GM23338 (cell line): ENCODE results near the gene MPC2. TPM values are rescaled to one million over a fixed set of nuclear protein-coding genes. Genes with fewer than 3 reads are reported as not detected.
"Not testable (repeated sequence)": the region's sequence is repeated elsewhere in the genome, so short reads cannot be mapped to it uniquely, and the experiment has no call there.

Source experiments
- ATAC-seq: fragments of 200-7000 bp; cut with Tn5 transposase; 3 replicates; pipeline ENCODE4 v1.9.1; 2020
- DNase-seq: peaks from one replicate; pipeline ENCODE4 v3.0.0-alpha.2; 2015; ENCODE audit warnings: low spot score
- H2AFZ ChIP-seq: fragments of 200-600 bp; sonication (generic); 2 replicates; pipeline ENCODE4 v1.8.0; 2016; ENCODE audit warnings: antibody characterized with exemption, mild to moderate bottlenecking, moderate library complexity
- H3F3A ChIP-seq: fragments of 200-600 bp; sonication (generic); replicated peaks from 2 replicates; pipeline ENCODE4 v1.8.0; 2017; ENCODE audit warnings: antibody characterized with exemption, mixed run types, low read depth
- H3K27ac ChIP-seq: fragments of 200-600 bp; sonication (generic); 2 replicates; pipeline ENCODE4 v1.6.1; 2016; ENCODE audit warnings: low read depth
- H3K27me3 ChIP-seq: fragments of 200-600 bp; sonication (generic); 2 replicates; pipeline ENCODE4 v1.8.0; 2016; ENCODE audit warnings: mild to moderate bottlenecking, mixed run types, moderate library complexity; ENCODE audit not compliant: insufficient read depth
- H3K36me3 ChIP-seq: fragments of 200-600 bp; sonication (generic); 2 replicates; pipeline ENCODE4 v1.8.0; 2016; ENCODE audit warnings: mild to moderate bottlenecking; ENCODE audit not compliant: insufficient read depth
- H3K4me1 ChIP-seq: fragments of 200-600 bp; sonication (generic); 2 replicates; pipeline ENCODE4 v1.8.0; 2016; ENCODE audit warnings: mild to moderate bottlenecking, moderate library complexity; ENCODE audit not compliant: insufficient read depth
- H3K4me2 ChIP-seq: fragments of 200-600 bp; sonication (generic); 2 replicates; pipeline ENCODE4 v1.7.1; 2017; ENCODE audit warnings: mixed run types
- H3K4me3 ChIP-seq: fragments of 200-600 bp; sonication (generic); 2 replicates; pipeline ENCODE4 v1.6.1; 2016; ENCODE audit warnings: mixed run types
- H3K79me2 ChIP-seq: fragments of 200-600 bp; sonication (generic); replicated peaks from 2 replicates; pipeline ENCODE4 v1.8.0; 2017; ENCODE audit warnings: mild to moderate bottlenecking; ENCODE audit not compliant: insufficient read depth
- H3K9me2 ChIP-seq: fragments of 200-600 bp; sonication (generic); 2 replicates; pipeline ENCODE4 v1.8.0; 2017; ENCODE audit not compliant: insufficient read depth
- H4K20me1 ChIP-seq: fragments of 200-600 bp; sonication (generic); replicated peaks from 2 replicates; pipeline ENCODE4 v1.8.0; 2017; ENCODE audit warnings: mild to moderate bottlenecking; ENCODE audit not compliant: insufficient read depth
- H3K27ac Mint-ChIP-seq: 2 replicates; pipeline ENCODE4 v1.8.0; 2020; ENCODE audit warnings: inconsistent platforms, mild to moderate bottlenecking, moderate library complexity, mixed read lengths
- H3K27me3 Mint-ChIP-seq: 3 replicates; pipeline ENCODE4 v1.8.0; 2022; ENCODE audit warnings: low read depth, mild to moderate bottlenecking, moderate library complexity, mixed read lengths, inconsistent platforms; ENCODE audit not compliant: insufficient read depth, poor library complexity
- H3K36me3 Mint-ChIP-seq: 3 replicates; pipeline ENCODE4 v1.8.0; 2021; ENCODE audit warnings: low read depth, mild to moderate bottlenecking, inconsistent platforms, moderate library complexity, mixed read lengths
- H3K4me1 Mint-ChIP-seq: 3 replicates; pipeline ENCODE4 v1.8.0; 2020; ENCODE audit warnings: mild to moderate bottlenecking, inconsistent platforms, mixed read lengths
- H3K4me3 Mint-ChIP-seq: 3 replicates; pipeline ENCODE4 v1.8.0; 2021; ENCODE audit warnings: moderate library complexity, mild to moderate bottlenecking, inconsistent platforms, mixed read lengths
- H3K9me3 Mint-ChIP-seq: 3 replicates; pipeline ENCODE4 v1.8.0; 2020; ENCODE audit warnings: moderate library complexity, mild to moderate bottlenecking, inconsistent platforms, mixed read lengths
- CREB1 ChIP-seq: fragments of 250-450 bp; sonication (Bioruptor Pico); IDR thresholded peaks from 2 replicates; pipeline ENCODE4 v1.5.0; 2020; ENCODE audit warnings: low read depth, mild to moderate bottlenecking, moderate library complexity
- CTCF ChIP-seq, 2 experiments: fragments of 200-600 bp in 1 of 2; sonication (generic) in 1 of 2; conservative IDR thresholded peaks; 2 replicates each; pipeline versions ENCODE4 v1.5.1 to v1.6.1; 2016 to 2017; ENCODE audit warnings: antibody characterized with exemption in 2 of 2, low read depth in 2 of 2, mild to moderate bottlenecking in 2 of 2, moderate library complexity in 1 of 2
- EZH2 ChIP-seq: fragments of 200-600 bp; sonication (generic); IDR thresholded peaks from one replicate; pipeline ENCODE4 v1.8.0; 2017; ENCODE audit warnings: antibody characterized with exemption, mild to moderate bottlenecking, low read depth; ENCODE audit not compliant: unreplicated experiment
- EZH2phosphoT487 ChIP-seq: fragments of 200-600 bp; sonication (generic); IDR thresholded peaks from one replicate; pipeline ENCODE4 v1.8.1; 2018; ENCODE audit warnings: antibody characterized with exemption; ENCODE audit not compliant: unreplicated experiment
- JUNB ChIP-seq: IDR thresholded peaks from one replicate; pipeline ENCODE4 v1.6.1; 2016; ENCODE audit warnings: antibody characterized with exemption; ENCODE audit not compliant: unreplicated experiment
- POLR2AphosphoS5 ChIP-seq: IDR thresholded peaks from 2 replicates; pipeline ENCODE4 v1.6.1; 2016; ENCODE audit warnings: antibody characterized with exemption, low read depth
- ZNF114 ChIP-seq: fragments of 250-450 bp; sonication (Bioruptor Pico); IDR thresholded peaks from 2 replicates; pipeline ENCODE4 v1.5.0; 2020; ENCODE audit warnings: mild to moderate bottlenecking, moderate library complexity
- ZNF462 ChIP-seq: fragments of 250-450 bp; sonication (Bioruptor Pico); IDR thresholded peaks from 2 replicates; pipeline ENCODE4 v1.5.0; 2020; ENCODE audit warnings: mild to moderate bottlenecking, moderate library complexity
- polyA plus RNA-seq: library from polyadenylated mRNA; unstranded; fragments of >200 nt; fragmentation: Nextera tagmentation; extraction: Ambion mirVana; gene quantifications from 2 replicates; pipeline ENCODE4 v1.2.1, GENCODE V29; 2016
- total RNA-seq: library from RNA; depleted of rRNA; stranded (reverse); fragments of >200 nt; shearing (Covaris generic); gene quantifications from 2 replicates; pipeline ENCODE4 v1.2.3, GENCODE V29; 2014
- TF ChIP-seq, protein P1 (sequence below): IDR thresholded peaks from one replicate; pipeline ENCODE4 v1.6.1; 2018; ENCODE audit warnings: antibody characterized with exemption; ENCODE audit not compliant: unreplicated experiment
- TF ChIP-seq, protein P2 (sequence below): IDR thresholded peaks from 2 replicates; pipeline ENCODE4 v1.6.1; 2016; ENCODE audit warnings: antibody characterized with exemption

Gene MPC2
- total and polyA plus RNA-seq, 2 experiments from 2014 or later: 21.6 to 76.9 TPM

- not testable (repeated sequence) for H3K4me3 ChIP-seq, H3K36me3 Mint-ChIP-seq, H3K9me2 ChIP-seq, H3K27ac Mint-ChIP-seq, H3K27ac ChIP-seq, H3K27me3 Mint-ChIP-seq, H3K4me2 ChIP-seq, H2AFZ ChIP-seq, H3K9me3 Mint-ChIP-seq, H4K20me1 ChIP-seq, H3K36me3 ChIP-seq, ATAC-seq, H3K4me1 ChIP-seq, H3K4me1 Mint-ChIP-seq, H3K4me3 Mint-ChIP-seq, DNase-seq, H3F3A ChIP-seq, H3K27me3 ChIP-seq, H3K79me2 ChIP-seq
Measured at GRCh38 chr1:167887187-167887586, 49.7 kb downstream of the MPC2 start.

DNA sequence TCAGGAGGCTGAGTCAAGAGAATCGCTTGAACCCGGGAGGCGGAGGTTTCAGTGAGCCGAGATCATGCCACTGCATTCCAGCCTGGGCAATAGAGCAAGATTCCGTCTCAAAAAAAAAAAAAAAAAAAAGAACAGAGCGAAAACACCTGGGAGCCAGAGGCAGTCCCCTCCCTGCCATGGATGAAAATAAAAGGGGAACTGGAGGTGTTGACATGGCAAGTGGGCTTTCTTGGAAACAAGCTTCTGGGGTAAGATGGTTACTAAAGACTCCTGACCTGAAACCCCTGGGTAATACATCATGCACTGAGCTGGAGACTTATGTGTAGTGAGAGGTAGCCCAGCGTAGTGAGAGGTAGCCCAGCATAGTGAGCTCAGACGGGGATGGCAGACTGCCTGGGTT, 54.5 kb downstream of the MPC2 start:
- no peaks in the 10 kb centered on the region for H3F3A ChIP-seq
- TF ChIP-seq POLR2AphosphoS5: no peak
- TF ChIP-seq, protein P1, sequence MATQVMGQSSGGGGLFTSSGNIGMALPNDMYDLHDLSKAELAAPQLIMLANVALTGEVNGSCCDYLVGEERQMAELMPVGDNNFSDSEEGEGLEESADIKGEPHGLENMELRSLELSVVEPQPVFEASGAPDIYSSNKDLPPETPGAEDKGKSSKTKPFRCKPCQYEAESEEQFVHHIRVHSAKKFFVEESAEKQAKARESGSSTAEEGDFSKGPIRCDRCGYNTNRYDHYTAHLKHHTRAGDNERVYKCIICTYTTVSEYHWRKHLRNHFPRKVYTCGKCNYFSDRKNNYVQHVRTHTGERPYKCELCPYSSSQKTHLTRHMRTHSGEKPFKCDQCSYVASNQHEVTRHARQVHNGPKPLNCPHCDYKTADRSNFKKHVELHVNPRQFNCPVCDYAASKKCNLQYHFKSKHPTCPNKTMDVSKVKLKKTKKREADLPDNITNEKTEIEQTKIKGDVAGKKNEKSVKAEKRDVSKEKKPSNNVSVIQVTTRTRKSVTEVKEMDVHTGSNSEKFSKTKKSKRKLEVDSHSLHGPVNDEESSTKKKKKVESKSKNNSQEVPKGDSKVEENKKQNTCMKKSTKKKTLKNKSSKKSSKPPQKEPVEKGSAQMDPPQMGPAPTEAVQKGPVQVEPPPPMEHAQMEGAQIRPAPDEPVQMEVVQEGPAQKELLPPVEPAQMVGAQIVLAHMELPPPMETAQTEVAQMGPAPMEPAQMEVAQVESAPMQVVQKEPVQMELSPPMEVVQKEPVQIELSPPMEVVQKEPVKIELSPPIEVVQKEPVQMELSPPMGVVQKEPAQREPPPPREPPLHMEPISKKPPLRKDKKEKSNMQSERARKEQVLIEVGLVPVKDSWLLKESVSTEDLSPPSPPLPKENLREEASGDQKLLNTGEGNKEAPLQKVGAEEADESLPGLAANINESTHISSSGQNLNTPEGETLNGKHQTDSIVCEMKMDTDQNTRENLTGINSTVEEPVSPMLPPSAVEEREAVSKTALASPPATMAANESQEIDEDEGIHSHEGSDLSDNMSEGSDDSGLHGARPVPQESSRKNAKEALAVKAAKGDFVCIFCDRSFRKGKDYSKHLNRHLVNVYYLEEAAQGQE: no peak
- TF ChIP-seq, protein P2, sequence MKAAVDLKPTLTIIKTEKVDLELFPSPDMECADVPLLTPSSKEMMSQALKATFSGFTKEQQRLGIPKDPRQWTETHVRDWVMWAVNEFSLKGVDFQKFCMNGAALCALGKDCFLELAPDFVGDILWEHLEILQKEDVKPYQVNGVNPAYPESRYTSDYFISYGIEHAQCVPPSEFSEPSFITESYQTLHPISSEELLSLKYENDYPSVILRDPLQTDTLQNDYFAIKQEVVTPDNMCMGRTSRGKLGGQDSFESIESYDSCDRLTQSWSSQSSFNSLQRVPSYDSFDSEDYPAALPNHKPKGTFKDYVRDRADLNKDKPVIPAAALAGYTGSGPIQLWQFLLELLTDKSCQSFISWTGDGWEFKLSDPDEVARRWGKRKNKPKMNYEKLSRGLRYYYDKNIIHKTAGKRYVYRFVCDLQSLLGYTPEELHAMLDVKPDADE: no peak
- TF ChIP-seq ZNF462: no peak
- no peak for TF ChIP-seq EZH2
- no peak for TF ChIP-seq JUNB
- TF ChIP-seq EZH2phosphoT487: no peak
- TF ChIP-seq CREB1: no peak
- no peak for TF ChIP-seq ZNF114 (CRISPR knock-in tag)
- TF ChIP-seq CTCF (conservative IDR thresholded peaks at IDR 0.05; ENCODE audit: low read depth in 2 of 2): no peak
- no peak overlapping the region for H2AFZ ChIP-seq
- H3K27me3 ChIP-seq: no peaks in the 10 kb centered on the region
- H3K27ac Mint-ChIP-seq: no peak overlapping the region
- H3K9me2 ChIP-seq: peaks cover 2% of the 10 kb centered on the region; the same call in 1 of the 2 replicates
- H3K9me3 Mint-ChIP-seq: peaks cover 6% of the 10 kb centered on the region; the same call in 2 of the 3 replicates
- no peak overlapping the region for H3K4me3 Mint-ChIP-seq
- no peaks in the 10 kb centered on the region for H3K4me1 Mint-ChIP-seq
- H3K27ac ChIP-seq: no peak overlapping the region
- H3K4me3 ChIP-seq: no peak overlapping the region
- ATAC-seq: no peak
- H3K4me1 ChIP-seq: no peaks in the 10 kb centered on the region
- H3K36me3 ChIP-seq: no peaks in the 10 kb centered on the region
- H3K79me2 ChIP-seq: no peaks in the 10 kb centered on the region
- no peaks in the 10 kb centered on the region for H3K27me3 Mint-ChIP-seq
- no peak overlapping the region for H3K4me2 ChIP-seq
- peaks cover 5% of the 10 kb centered on the region; the same call in 1 of the 3 replicates for H3K36me3 Mint-ChIP-seq
- no peaks in the 10 kb centered on the region for H4K20me1 ChIP-seq
- no peak for DNase-seq
